Measurements from ENCODE around the gene DNAJB5.
"Not testable (repeated sequence)": the region's sequence is repeated elsewhere in the genome, so short reads cannot be mapped to it uniquely, and the experiment has no call there.

DNAJB5 gene

DNA sequence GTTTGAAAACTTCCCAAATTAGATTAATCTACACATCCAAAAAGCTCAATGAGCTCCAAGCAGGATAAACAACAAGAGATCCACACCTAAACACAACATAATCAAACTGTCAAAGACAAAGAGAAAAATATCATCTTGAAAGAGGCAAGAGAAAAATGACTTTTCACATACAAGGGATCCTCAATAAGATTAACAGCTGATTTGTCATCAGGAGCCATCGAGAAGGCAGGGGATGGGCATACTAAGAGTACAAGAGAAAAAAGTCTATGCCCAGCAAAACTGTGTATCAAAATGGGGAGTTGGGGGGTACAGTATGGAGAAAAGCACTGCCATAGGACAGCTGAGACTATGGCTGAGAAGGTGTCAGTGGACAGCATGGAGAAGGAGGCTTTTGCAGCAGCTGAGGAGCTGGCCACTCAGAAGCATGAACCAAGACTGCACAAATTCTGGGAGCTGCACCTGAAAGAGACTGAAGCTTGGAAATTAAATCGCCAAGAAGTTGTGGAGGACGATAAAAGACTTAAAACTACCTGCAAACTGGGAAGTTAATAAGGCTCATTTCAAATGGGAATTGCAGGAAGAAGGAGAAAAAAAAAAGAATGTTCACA lies 20.9 kb downstream of the DNAJB5 start:
- H3K4me3 ChIP-seq (ENCODE audit: low read depth, low read length) = no peak overlapping the region
- DNase-seq (ENCODE audit: low read depth, low spot score) = no peak
- TF ChIP-seq CTCF (IDR thresholded peaks at IDR 0.05; ENCODE audit: low read depth, low read length) = no peak
- in situ Hi-C loops (cut with HindIII; ENCODE audit: low sequenced_read_pairs) = no loop called here

GRCh38 chr9:35014517-35014916 lies 25.0 kb downstream of the DNAJB5 start:
- in situ Hi-C loops (cut with HindIII; ENCODE audit: low sequenced_read_pairs) = no loop called here
- no peak for DNase-seq (ENCODE audit: low read depth, low spot score)
- TF ChIP-seq CTCF (IDR thresholded peaks at IDR 0.05; ENCODE audit: low read depth, low read length) = no peak
- H3K4me3 ChIP-seq (ENCODE audit: low read depth, low read length) = no peak overlapping the region

DNA sequence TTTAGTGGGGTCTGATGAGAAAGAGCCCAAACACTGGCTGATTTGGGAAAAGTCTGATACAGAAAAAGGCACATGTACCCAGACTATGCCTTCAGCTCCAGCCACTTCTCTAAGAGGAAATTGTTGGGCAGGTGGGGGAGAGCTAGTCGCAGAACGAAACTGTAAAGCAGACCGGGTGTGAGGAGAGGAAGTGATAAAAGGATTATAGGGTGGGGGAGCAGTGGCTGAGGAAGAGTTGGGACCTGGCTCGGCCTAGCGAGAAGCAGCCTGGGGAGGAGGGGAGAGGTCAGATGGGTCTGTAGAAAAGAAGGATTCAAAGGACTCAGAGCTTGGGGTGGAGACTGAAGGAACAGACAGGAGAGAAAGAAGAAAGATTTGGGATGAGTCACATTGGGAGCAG lies 33.9 kb downstream of the DNAJB5 start:
- DNase-seq (ENCODE audit: low read depth, low spot score); in situ Hi-C loops (cut with HindIII; ENCODE audit: low sequenced_read_pairs); H3K4me3 ChIP-seq (ENCODE audit: low read depth, low read length): not testable (repeated sequence)

DNA sequence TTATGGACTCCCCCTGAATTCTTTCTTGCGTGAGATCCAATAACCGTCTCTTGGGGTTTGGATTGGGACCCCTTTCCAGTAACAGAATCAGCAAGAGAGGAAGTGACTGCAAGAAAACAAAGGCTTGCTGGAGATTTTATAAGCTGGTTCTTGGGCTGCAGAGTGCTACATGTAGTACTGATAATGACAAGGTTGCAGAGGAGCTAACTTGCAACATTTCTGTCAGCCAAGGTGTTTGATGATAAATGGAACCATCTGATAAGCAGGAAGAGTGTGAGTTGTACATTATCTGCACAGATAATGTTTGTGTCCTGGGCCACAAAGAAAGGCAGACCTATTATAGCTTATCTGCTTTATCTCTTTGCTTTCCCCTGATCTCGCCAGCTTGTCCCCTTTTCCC lies 37.1 kb downstream of the DNAJB5 start:
- DNase-seq (ENCODE audit: low read depth, low spot score) = no peak
- H3K4me3 ChIP-seq (ENCODE audit: low read depth, low read length) = no peak overlapping the region
- in situ Hi-C loops (cut with HindIII; ENCODE audit: low sequenced_read_pairs) = no loop called here
- TF ChIP-seq CTCF (IDR thresholded peaks at IDR 0.05; ENCODE audit: low read depth, low read length) = no peak

DNA sequence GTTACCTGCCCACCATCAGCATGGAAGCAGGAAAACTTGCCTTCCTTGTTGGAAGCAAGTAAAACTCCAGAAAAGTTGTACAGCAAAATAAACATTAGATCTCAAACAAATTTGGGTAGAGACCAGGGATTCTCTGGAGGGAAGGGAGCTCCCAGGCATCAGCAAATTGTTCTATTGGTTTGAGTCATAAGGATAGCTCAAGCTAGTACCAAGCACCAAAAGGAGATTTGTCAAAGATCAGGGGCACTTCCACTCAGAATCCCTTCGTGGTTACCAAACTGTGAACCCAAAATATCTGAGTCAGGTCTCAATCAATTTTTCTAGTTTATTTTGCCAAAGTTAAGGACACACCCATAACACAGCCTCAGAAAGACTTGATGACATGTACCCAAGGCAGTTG lies 37.8 kb downstream of the DNAJB5 start:
- no peak overlapping the region for H3K4me3 ChIP-seq (ENCODE audit: low read depth, low read length)
- TF ChIP-seq CTCF (IDR thresholded peaks at IDR 0.05; ENCODE audit: low read depth, low read length) = no peak
- in situ Hi-C loops (cut with HindIII; ENCODE audit: low sequenced_read_pairs) = no loop called here
- DNase-seq (ENCODE audit: low read depth, low spot score) = no peak

DNA sequence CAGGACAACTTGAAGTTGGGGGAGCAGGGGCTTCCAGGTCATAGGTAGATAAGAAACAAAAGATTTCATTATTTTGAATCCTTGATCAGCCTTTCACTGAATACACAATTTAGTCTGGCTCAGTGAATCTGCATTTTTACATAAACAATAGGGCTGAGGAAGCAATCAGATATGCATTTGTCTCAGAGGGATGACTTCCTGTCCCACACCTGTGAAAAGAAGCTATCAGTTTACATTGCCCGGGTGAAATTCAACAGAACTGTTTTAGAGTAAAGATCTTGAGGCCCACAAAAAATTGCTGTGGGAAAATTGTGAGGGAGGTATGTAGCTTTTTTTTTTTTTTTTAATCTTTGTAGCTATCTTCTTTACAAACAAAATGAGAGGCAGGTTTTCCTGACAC lies 38.3 kb downstream of the DNAJB5 start:
- H3K4me3 ChIP-seq (ENCODE audit: low read depth, low read length) = no peak overlapping the region
- no peak for TF ChIP-seq CTCF (IDR thresholded peaks at IDR 0.05; ENCODE audit: low read depth, low read length)
- in situ Hi-C loops (cut with HindIII; ENCODE audit: low sequenced_read_pairs) = no loop called here
- no peak for DNase-seq (ENCODE audit: low read depth, low spot score)

- no peak for DNase-seq (ENCODE audit: low read depth, low spot score)
- TF ChIP-seq CTCF (IDR thresholded peaks at IDR 0.05; ENCODE audit: low read depth, low read length) = no peak
- in situ Hi-C loops (cut with HindIII; ENCODE audit: low sequenced_read_pairs) = no loop called here
- H3K4me3 ChIP-seq (ENCODE audit: low read depth, low read length) = no peak overlapping the region
These were observed 38.8 kb downstream of the DNAJB5 start for GRCh38 chr9:35028341-35028740.
